GM23338 (cell line): ENCODE data around the gene R3HDM1. TPM values are rescaled to one million over a fixed set of nuclear protein-coding genes. Genes with fewer than 3 reads are reported as not detected.

Experiments
- ATAC-seq: fragments of 200-7000 bp; cut with Tn5 transposase; 3 replicates; pipeline ENCODE4 v1.9.1; 2020
- DNase-seq: peaks from one replicate; pipeline ENCODE4 v3.0.0-alpha.2; 2015; ENCODE audit warnings: low spot score
- H2AFZ ChIP-seq: fragments of 200-600 bp; sonication (generic); 2 replicates; pipeline ENCODE4 v1.8.0; 2016; ENCODE audit warnings: antibody characterized with exemption, mild to moderate bottlenecking, moderate library complexity
- H3F3A ChIP-seq: fragments of 200-600 bp; sonication (generic); replicated peaks from 2 replicates; pipeline ENCODE4 v1.8.0; 2017; ENCODE audit warnings: antibody characterized with exemption, mixed run types, low read depth
- H3K27ac ChIP-seq: fragments of 200-600 bp; sonication (generic); 2 replicates; pipeline ENCODE4 v1.6.1; 2016; ENCODE audit warnings: low read depth
- H3K27me3 ChIP-seq: fragments of 200-600 bp; sonication (generic); 2 replicates; pipeline ENCODE4 v1.8.0; 2016; ENCODE audit warnings: mild to moderate bottlenecking, mixed run types, moderate library complexity; ENCODE audit not compliant: insufficient read depth
- H3K36me3 ChIP-seq: fragments of 200-600 bp; sonication (generic); 2 replicates; pipeline ENCODE4 v1.8.0; 2016; ENCODE audit warnings: mild to moderate bottlenecking; ENCODE audit not compliant: insufficient read depth
- H3K4me1 ChIP-seq: fragments of 200-600 bp; sonication (generic); 2 replicates; pipeline ENCODE4 v1.8.0; 2016; ENCODE audit warnings: mild to moderate bottlenecking, moderate library complexity; ENCODE audit not compliant: insufficient read depth
- H3K4me2 ChIP-seq: fragments of 200-600 bp; sonication (generic); 2 replicates; pipeline ENCODE4 v1.7.1; 2017; ENCODE audit warnings: mixed run types
- H3K4me3 ChIP-seq: fragments of 200-600 bp; sonication (generic); 2 replicates; pipeline ENCODE4 v1.6.1; 2016; ENCODE audit warnings: mixed run types
- H3K79me2 ChIP-seq: fragments of 200-600 bp; sonication (generic); replicated peaks from 2 replicates; pipeline ENCODE4 v1.8.0; 2017; ENCODE audit warnings: mild to moderate bottlenecking; ENCODE audit not compliant: insufficient read depth
- H3K9me2 ChIP-seq: fragments of 200-600 bp; sonication (generic); 2 replicates; pipeline ENCODE4 v1.8.0; 2017; ENCODE audit not compliant: insufficient read depth
- H4K20me1 ChIP-seq: fragments of 200-600 bp; sonication (generic); replicated peaks from 2 replicates; pipeline ENCODE4 v1.8.0; 2017; ENCODE audit warnings: mild to moderate bottlenecking; ENCODE audit not compliant: insufficient read depth
- H3K27ac Mint-ChIP-seq: 2 replicates; pipeline ENCODE4 v1.8.0; 2020; ENCODE audit warnings: inconsistent platforms, mild to moderate bottlenecking, moderate library complexity, mixed read lengths
- H3K27me3 Mint-ChIP-seq: 3 replicates; pipeline ENCODE4 v1.8.0; 2022; ENCODE audit warnings: low read depth, mild to moderate bottlenecking, moderate library complexity, mixed read lengths, inconsistent platforms; ENCODE audit not compliant: insufficient read depth, poor library complexity
- H3K36me3 Mint-ChIP-seq: 3 replicates; pipeline ENCODE4 v1.8.0; 2021; ENCODE audit warnings: low read depth, mild to moderate bottlenecking, inconsistent platforms, moderate library complexity, mixed read lengths
- H3K4me1 Mint-ChIP-seq: 3 replicates; pipeline ENCODE4 v1.8.0; 2020; ENCODE audit warnings: mild to moderate bottlenecking, inconsistent platforms, mixed read lengths
- H3K4me3 Mint-ChIP-seq: 3 replicates; pipeline ENCODE4 v1.8.0; 2021; ENCODE audit warnings: moderate library complexity, mild to moderate bottlenecking, inconsistent platforms, mixed read lengths
- H3K9me3 Mint-ChIP-seq: 3 replicates; pipeline ENCODE4 v1.8.0; 2020; ENCODE audit warnings: moderate library complexity, mild to moderate bottlenecking, inconsistent platforms, mixed read lengths
- CREB1 ChIP-seq: fragments of 250-450 bp; sonication (Bioruptor Pico); IDR thresholded peaks from 2 replicates; pipeline ENCODE4 v1.5.0; 2020; ENCODE audit warnings: low read depth, mild to moderate bottlenecking, moderate library complexity
- EZH2 ChIP-seq: fragments of 200-600 bp; sonication (generic); IDR thresholded peaks from one replicate; pipeline ENCODE4 v1.8.0; 2017; ENCODE audit warnings: antibody characterized with exemption, mild to moderate bottlenecking, low read depth; ENCODE audit not compliant: unreplicated experiment
- EZH2phosphoT487 ChIP-seq: fragments of 200-600 bp; sonication (generic); IDR thresholded peaks from one replicate; pipeline ENCODE4 v1.8.1; 2018; ENCODE audit warnings: antibody characterized with exemption; ENCODE audit not compliant: unreplicated experiment
- JUNB ChIP-seq: IDR thresholded peaks from one replicate; pipeline ENCODE4 v1.6.1; 2016; ENCODE audit warnings: antibody characterized with exemption; ENCODE audit not compliant: unreplicated experiment
- NANOG ChIP-seq: IDR thresholded peaks from 2 replicates; pipeline ENCODE4 v1.6.1; 2016; ENCODE audit warnings: antibody characterized with exemption, borderline replicate concordance
- POLR2AphosphoS5 ChIP-seq: IDR thresholded peaks from 2 replicates; pipeline ENCODE4 v1.6.1; 2016; ENCODE audit warnings: antibody characterized with exemption, low read depth
- STAT1 ChIP-seq: IDR thresholded peaks from one replicate; pipeline ENCODE4 v1.6.1; 2016; ENCODE audit warnings: antibody characterized with exemption; ENCODE audit not compliant: unreplicated experiment
- ZNF114 ChIP-seq: fragments of 250-450 bp; sonication (Bioruptor Pico); IDR thresholded peaks from 2 replicates; pipeline ENCODE4 v1.5.0; 2020; ENCODE audit warnings: mild to moderate bottlenecking, moderate library complexity
- ZNF331 ChIP-seq: fragments of 250-450 bp; sonication (Bioruptor Pico); IDR thresholded peaks from 2 replicates; pipeline ENCODE4 v1.5.0; 2020; ENCODE audit warnings: low read depth, mild to moderate bottlenecking, moderate library complexity
- polyA plus RNA-seq: library from polyadenylated mRNA; unstranded; fragments of >200 nt; fragmentation: Nextera tagmentation; extraction: Ambion mirVana; gene quantifications from 2 replicates; pipeline ENCODE4 v1.2.1, GENCODE V29; 2016
- total RNA-seq: library from RNA; depleted of rRNA; stranded (reverse); fragments of >200 nt; shearing (Covaris generic); gene quantifications from 2 replicates; pipeline ENCODE4 v1.2.3, GENCODE V29; 2014
- TF ChIP-seq, protein P1 (sequence below): fragments of 250-450 bp; sonication (Bioruptor Pico); IDR thresholded peaks from 2 replicates; pipeline ENCODE4 v1.5.0; 2020; ENCODE audit warnings: mild to moderate bottlenecking, moderate library complexity
- TF ChIP-seq, protein P2 (sequence below): IDR thresholded peaks from one replicate; pipeline ENCODE4 v1.6.1; 2018; ENCODE audit warnings: antibody characterized with exemption; ENCODE audit not compliant: unreplicated experiment
- TF ChIP-seq, protein P3 (sequence below), 2 experiments: fragments of 200-600 bp in 1 of 2; sonication (generic) in 1 of 2; conservative IDR thresholded peaks; 2 replicates each; pipeline versions ENCODE4 v1.5.1 to v1.6.1; 2016 to 2017; ENCODE audit warnings: antibody characterized with exemption in 2 of 2, low read depth in 2 of 2, mild to moderate bottlenecking in 2 of 2, moderate library complexity in 1 of 2
- TF ChIP-seq, protein P4 (sequence below): IDR thresholded peaks from 2 replicates; pipeline ENCODE4 v1.6.1; 2016; ENCODE audit warnings: antibody characterized with exemption

Gene R3HDM1
- total and polyA plus RNA-seq, 2 experiments from 2014 or later: 63.1 to 88.8 TPM

DNA sequence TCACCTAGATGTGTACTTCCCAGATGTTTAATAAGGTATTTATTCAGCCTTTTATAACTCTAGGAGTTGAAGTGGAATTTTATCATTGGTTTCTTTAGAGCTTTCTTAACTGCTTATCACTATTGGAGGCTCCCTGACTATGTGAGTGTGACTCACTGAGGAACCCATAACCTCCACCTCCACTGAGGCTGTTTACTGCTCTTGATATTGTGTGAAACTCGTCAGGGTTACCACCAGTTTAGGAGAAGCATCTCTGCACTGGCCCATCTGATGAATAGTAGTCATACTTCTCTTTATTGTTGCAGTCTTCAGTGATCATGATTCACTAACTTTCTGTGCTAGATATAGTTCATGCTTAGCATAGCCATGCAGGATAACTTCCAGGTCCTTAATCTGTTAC lies 130.8 kb downstream of the R3HDM1 start:
- Histone ChIP-seq H3F3A (0 out of 2 replicates have a peak, but pooled peaks cover 5% of the 10 kb centered on the region), H3K27me3 (no peaks in the 10 kb centered on the region), H2AFZ (no peak overlapping the region), H3K79me2 (no peaks in the 10 kb centered on the region), H3K9me2 (no peaks in the 10 kb centered on the region), H3K36me3 (no peaks in the 10 kb centered on the region; the same call in 1 of the 2 replicates), H3K4me3 (no peak overlapping the region), H3K4me2 (no peak overlapping the region), H3K4me1 (peaks cover 8% of the 10 kb centered on the region; the same call in 1 of the 2 replicates), H3K27ac (no peak overlapping the region), H4K20me1 (no peaks in the 10 kb centered on the region)
- TF ChIP-seq CREB1 (CRISPR knock-in tag) (no peak), POLR2AphosphoS5 (no peak), ZNF114 (no peak), NANOG (no peak), EZH2 (no peak), ZNF331 (no peak), STAT1 (no peak), EZH2phosphoT487 (no peak), JUNB (no peak)
- TF ChIP-seq, protein P1, sequence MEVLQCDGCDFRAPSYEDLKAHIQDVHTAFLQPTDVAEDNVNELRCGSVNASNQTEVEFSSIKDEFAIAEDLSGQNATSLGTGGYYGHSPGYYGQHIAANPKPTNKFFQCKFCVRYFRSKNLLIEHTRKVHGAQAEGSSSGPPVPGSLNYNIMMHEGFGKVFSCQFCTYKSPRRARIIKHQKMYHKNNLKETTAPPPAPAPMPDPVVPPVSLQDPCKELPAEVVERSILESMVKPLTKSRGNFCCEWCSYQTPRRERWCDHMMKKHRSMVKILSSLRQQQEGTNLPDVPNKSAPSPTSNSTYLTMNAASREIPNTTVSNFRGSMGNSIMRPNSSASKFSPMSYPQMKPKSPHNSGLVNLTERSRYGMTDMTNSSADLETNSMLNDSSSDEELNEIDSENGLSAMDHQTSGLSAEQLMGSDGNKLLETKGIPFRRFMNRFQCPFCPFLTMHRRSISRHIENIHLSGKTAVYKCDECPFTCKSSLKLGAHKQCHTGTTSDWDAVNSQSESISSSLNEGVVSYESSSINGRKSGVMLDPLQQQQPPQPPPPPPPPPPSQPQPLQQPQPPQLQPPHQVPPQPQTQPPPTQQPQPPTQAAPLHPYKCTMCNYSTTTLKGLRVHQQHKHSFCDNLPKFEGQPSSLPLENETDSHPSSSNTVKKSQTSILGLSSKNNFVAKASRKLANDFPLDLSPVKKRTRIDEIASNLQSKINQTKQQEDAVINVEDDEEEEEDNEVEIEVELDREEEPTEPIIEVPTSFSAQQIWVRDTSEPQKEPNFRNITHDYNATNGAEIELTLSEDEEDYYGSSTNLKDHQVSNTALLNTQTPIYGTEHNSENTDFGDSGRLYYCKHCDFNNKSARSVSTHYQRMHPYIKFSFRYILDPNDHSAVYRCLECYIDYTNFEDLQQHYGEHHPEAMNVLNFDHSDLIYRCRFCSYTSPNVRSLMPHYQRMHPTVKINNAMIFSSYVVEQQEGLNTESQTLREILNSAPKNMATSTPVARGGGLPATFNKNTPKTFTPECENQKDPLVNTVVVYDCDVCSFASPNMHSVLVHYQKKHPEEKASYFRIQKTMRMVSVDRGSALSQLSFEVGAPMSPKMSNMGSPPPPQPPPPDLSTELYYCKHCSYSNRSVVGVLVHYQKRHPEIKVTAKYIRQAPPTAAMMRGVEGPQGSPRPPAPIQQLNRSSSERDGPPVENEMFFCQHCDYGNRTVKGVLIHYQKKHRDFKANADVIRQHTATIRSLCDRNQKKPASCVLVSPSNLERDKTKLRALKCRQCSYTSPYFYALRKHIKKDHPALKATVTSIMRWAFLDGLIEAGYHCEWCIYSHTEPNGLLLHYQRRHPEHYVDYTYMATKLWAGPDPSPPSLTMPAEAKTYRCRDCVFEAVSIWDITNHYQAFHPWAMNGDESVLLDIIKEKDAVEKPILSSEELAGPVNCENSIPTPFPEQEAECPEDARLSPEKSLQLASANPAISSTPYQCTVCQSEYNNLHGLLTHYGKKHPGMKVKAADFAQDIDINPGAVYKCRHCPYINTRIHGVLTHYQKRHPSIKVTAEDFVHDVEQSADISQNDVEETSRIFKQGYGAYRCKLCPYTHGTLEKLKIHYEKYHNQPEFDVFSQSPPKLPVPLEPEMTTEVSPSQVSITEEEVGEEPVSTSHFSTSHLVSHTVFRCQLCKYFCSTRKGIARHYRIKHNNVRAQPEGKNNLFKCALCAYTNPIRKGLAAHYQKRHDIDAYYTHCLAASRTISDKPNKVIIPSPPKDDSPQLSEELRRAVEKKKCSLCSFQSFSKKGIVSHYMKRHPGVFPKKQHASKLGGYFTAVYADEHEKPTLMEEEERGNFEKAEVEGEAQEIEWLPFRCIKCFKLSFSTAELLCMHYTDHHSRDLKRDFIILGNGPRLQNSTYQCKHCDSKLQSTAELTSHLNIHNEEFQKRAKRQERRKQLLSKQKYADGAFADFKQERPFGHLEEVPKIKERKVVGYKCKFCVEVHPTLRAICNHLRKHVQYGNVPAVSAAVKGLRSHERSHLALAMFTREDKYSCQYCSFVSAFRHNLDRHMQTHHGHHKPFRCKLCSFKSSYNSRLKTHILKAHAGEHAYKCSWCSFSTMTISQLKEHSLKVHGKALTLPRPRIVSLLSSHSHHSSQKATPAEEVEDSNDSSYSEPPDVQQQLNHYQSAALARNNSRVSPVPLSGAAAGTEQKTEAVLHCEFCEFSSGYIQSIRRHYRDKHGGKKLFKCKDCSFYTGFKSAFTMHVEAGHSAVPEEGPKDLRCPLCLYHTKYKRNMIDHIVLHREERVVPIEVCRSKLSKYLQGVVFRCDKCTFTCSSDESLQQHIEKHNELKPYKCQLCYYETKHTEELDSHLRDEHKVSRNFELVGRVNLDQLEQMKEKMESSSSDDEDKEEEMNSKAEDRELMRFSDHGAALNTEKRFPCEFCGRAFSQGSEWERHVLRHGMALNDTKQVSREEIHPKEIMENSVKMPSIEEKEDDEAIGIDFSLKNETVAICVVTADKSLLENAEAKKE: no peak
- TF ChIP-seq, protein P2, sequence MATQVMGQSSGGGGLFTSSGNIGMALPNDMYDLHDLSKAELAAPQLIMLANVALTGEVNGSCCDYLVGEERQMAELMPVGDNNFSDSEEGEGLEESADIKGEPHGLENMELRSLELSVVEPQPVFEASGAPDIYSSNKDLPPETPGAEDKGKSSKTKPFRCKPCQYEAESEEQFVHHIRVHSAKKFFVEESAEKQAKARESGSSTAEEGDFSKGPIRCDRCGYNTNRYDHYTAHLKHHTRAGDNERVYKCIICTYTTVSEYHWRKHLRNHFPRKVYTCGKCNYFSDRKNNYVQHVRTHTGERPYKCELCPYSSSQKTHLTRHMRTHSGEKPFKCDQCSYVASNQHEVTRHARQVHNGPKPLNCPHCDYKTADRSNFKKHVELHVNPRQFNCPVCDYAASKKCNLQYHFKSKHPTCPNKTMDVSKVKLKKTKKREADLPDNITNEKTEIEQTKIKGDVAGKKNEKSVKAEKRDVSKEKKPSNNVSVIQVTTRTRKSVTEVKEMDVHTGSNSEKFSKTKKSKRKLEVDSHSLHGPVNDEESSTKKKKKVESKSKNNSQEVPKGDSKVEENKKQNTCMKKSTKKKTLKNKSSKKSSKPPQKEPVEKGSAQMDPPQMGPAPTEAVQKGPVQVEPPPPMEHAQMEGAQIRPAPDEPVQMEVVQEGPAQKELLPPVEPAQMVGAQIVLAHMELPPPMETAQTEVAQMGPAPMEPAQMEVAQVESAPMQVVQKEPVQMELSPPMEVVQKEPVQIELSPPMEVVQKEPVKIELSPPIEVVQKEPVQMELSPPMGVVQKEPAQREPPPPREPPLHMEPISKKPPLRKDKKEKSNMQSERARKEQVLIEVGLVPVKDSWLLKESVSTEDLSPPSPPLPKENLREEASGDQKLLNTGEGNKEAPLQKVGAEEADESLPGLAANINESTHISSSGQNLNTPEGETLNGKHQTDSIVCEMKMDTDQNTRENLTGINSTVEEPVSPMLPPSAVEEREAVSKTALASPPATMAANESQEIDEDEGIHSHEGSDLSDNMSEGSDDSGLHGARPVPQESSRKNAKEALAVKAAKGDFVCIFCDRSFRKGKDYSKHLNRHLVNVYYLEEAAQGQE: no peak
- TF ChIP-seq, protein P3, sequence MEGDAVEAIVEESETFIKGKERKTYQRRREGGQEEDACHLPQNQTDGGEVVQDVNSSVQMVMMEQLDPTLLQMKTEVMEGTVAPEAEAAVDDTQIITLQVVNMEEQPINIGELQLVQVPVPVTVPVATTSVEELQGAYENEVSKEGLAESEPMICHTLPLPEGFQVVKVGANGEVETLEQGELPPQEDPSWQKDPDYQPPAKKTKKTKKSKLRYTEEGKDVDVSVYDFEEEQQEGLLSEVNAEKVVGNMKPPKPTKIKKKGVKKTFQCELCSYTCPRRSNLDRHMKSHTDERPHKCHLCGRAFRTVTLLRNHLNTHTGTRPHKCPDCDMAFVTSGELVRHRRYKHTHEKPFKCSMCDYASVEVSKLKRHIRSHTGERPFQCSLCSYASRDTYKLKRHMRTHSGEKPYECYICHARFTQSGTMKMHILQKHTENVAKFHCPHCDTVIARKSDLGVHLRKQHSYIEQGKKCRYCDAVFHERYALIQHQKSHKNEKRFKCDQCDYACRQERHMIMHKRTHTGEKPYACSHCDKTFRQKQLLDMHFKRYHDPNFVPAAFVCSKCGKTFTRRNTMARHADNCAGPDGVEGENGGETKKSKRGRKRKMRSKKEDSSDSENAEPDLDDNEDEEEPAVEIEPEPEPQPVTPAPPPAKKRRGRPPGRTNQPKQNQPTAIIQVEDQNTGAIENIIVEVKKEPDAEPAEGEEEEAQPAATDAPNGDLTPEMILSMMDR (conservative IDR thresholded peaks at IDR 0.05; ENCODE audit: low read depth in 2 of 2): no peak
- TF ChIP-seq, protein P4, sequence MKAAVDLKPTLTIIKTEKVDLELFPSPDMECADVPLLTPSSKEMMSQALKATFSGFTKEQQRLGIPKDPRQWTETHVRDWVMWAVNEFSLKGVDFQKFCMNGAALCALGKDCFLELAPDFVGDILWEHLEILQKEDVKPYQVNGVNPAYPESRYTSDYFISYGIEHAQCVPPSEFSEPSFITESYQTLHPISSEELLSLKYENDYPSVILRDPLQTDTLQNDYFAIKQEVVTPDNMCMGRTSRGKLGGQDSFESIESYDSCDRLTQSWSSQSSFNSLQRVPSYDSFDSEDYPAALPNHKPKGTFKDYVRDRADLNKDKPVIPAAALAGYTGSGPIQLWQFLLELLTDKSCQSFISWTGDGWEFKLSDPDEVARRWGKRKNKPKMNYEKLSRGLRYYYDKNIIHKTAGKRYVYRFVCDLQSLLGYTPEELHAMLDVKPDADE: no peak
- peaks cover 10% of the 10 kb centered on the region for H3K4me1 Mint-ChIP-seq
- no peaks in the 10 kb centered on the region for H3K27me3 Mint-ChIP-seq
- H3K27ac Mint-ChIP-seq: no peak overlapping the region
- no peak for DNase-seq
- peaks cover 41% of the 10 kb centered on the region; the same call in 2 of the 3 replicates for H3K36me3 Mint-ChIP-seq
- H3K9me3 Mint-ChIP-seq: no peaks in the 10 kb centered on the region
- no peak overlapping the region for H3K4me3 Mint-ChIP-seq
- ATAC-seq: no peak
